PC-3 (cell line): ENCODE data around the gene EXOC4.

Source experiments
- EZH2 ChIP-seq: fragments of 300-600 bp; sonication (generic); IDR thresholded peaks from one replicate; pipeline ENCODE4 v1.6.1; 2017; ENCODE audit warnings: antibody characterized with exemption, mild to moderate bottlenecking, low read length; ENCODE audit not compliant: unreplicated experiment
- EZH2phosphoT487 ChIP-seq: fragments of 300-600 bp; sonication (generic); IDR thresholded peaks from 2 replicates; pipeline ENCODE4 v1.6.1; 2018; ENCODE audit warnings: mild to moderate bottlenecking, antibody characterized with exemption, low read length, borderline replicate concordance
- TF ChIP-seq, protein P1 (sequence below): fragments of 300-600 bp; sonication (generic); conservative IDR thresholded peaks from 2 replicates; pipeline ENCODE4 v1.5.1; 2017; ENCODE audit warnings: antibody characterized with exemption, low read depth, mild to moderate bottlenecking, low read length

- TF ChIP-seq EZH2 = no peak
- TF ChIP-seq, protein P1, sequence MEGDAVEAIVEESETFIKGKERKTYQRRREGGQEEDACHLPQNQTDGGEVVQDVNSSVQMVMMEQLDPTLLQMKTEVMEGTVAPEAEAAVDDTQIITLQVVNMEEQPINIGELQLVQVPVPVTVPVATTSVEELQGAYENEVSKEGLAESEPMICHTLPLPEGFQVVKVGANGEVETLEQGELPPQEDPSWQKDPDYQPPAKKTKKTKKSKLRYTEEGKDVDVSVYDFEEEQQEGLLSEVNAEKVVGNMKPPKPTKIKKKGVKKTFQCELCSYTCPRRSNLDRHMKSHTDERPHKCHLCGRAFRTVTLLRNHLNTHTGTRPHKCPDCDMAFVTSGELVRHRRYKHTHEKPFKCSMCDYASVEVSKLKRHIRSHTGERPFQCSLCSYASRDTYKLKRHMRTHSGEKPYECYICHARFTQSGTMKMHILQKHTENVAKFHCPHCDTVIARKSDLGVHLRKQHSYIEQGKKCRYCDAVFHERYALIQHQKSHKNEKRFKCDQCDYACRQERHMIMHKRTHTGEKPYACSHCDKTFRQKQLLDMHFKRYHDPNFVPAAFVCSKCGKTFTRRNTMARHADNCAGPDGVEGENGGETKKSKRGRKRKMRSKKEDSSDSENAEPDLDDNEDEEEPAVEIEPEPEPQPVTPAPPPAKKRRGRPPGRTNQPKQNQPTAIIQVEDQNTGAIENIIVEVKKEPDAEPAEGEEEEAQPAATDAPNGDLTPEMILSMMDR = no peak
- no peak for TF ChIP-seq EZH2phosphoT487
Observed at GRCh38 chr7:133611955-133612354, 359.1 kb downstream of the EXOC4 start.
